GM19238 (cell line): Measurements from ENCODE around the gene KCNMA1.
"Not testable (repeated sequence)": the region's sequence is repeated elsewhere in the genome, so short reads cannot be mapped to it uniquely, and the experiment has no call there.

Source experiments
- DNase-seq: peaks from one replicate; pipeline ENCODE4 v3.0.0; 2011; ENCODE audit warnings: low spot score; ENCODE audit not compliant: insufficient read length

KCNMA1 gene

GRCh38 chr10:77605466-77605865 is 32.1 kb downstream of the KCNMA1 start:
- DNase-seq = no peak

GRCh38 chr10:77604941-77605351 is 32.7 kb downstream of the KCNMA1 start:
- no peak for DNase-seq

GRCh38 chr10:77604063-77604462 is 33.5 kb downstream of the KCNMA1 start:
- no peak for DNase-seq

GRCh38 chr10:77603534-77603927 is 34.1 kb downstream of the KCNMA1 start:
- no peak for DNase-seq

GRCh38 chr10:77602913-77603533 is 34.6 kb downstream of the KCNMA1 start:
- DNase-seq = no peak

GRCh38 chr10:77602231-77602912 is 35.2 kb downstream of the KCNMA1 start:
- DNase-seq = no peak

- DNase-seq = no peak
These were observed 36.1 kb downstream of the KCNMA1 start for GRCh38 chr10:77601488-77601887.

GRCh38 chr10:77600640-77601039 is 37.0 kb downstream of the KCNMA1 start:
- no peak for DNase-seq

GRCh38 chr10:77599651-77600050 is 38.0 kb downstream of the KCNMA1 start:
- no peak for DNase-seq

- DNase-seq = no peak
These were observed 39.0 kb downstream of the KCNMA1 start for GRCh38 chr10:77598606-77599005.

GRCh38 chr10:77597560-77597959 is 40.0 kb downstream of the KCNMA1 start:
- no peak for DNase-seq

GRCh38 chr10:77594471-77594783 is 43.2 kb downstream of the KCNMA1 start:
- DNase-seq = no peak

GRCh38 chr10:77593771-77594470 is 43.7 kb downstream of the KCNMA1 start:
- no peak for DNase-seq

GRCh38 chr10:77592946-77593636 is 44.5 kb downstream of the KCNMA1 start:
- no peak for DNase-seq

- no peak for DNase-seq
These were observed 45.1 kb downstream of the KCNMA1 start for GRCh38 chr10:77592510-77592909.

- DNase-seq = no peak
These were observed 46.2 kb downstream of the KCNMA1 start for GRCh38 chr10:77591238-77591880.

- DNase-seq = no peak
These were observed 47.0 kb downstream of the KCNMA1 start for GRCh38 chr10:77590344-77591237.

- DNase-seq = not testable (repeated sequence)
These were observed 47.9 kb downstream of the KCNMA1 start for GRCh38 chr10:77589703-77590102.

GRCh38 chr10:77588886-77589285 is 48.7 kb downstream of the KCNMA1 start:
- no peak for DNase-seq

GRCh38 chr10:77587416-77587790 is 50.2 kb downstream of the KCNMA1 start:
- DNase-seq = no peak
